Measurements from ENCODE around the gene PLEK. TPM values are rescaled to one million over a fixed set of nuclear protein-coding genes. Genes with fewer than 3 reads are reported as not detected.

The PLEK gene
- total RNA-seq, 4 donors from 2014 or later = 5.0 to 33.0 (median 6.8) TPM

GRCh38 chr2:68425503-68425902, 60.4 kb downstream of the PLEK start:
- WGBS, 2 donors (ENCODE audit: low coverage in 1 of 2) = 74 to 81% methylated on average over 2 to 3 of the region's 3 CpGs
- no peak for TF ChIP-seq CTCF (IDR thresholded peaks at IDR 0.05)
- TF ChIP-seq EP300 (IDR thresholded peaks at IDR 0.05) = no peak
- no peaks in the 10 kb centered on the region for H3K36me3 ChIP-seq
- peaks cover 0 to 21% (median 0%) of the 10 kb centered on the region in 3 donors for H3K4me1 ChIP-seq
- ATAC-seq = no peak
- no peaks in the 10 kb centered on the region for H3K9me3 ChIP-seq
- H3K27me3 ChIP-seq = no peaks in the 10 kb centered on the region
- H3K27ac ChIP-seq = no peak overlapping the region
- no peak overlapping the region for H3K4me3 ChIP-seq

- Histone ChIP-seq H3K36me3 (no peaks in the 10 kb centered on the region), H3K27ac (no peak overlapping the region), H3K27me3 (no peaks in the 10 kb centered on the region), H3K4me3 (no peak overlapping the region), H3K4me1 (peaks cover 0 to 21% (median 0%) of the 10 kb centered on the region in 3 donors), H3K9me3 (no peaks in the 10 kb centered on the region)
- WGBS, 2 donors (ENCODE audit: low coverage in 1 of 2) = 91 to 92% methylated on average over 1 of the region's 1 CpG
- no peak for TF ChIP-seq CTCF (IDR thresholded peaks at IDR 0.05)
- ATAC-seq = no peak
Measured at GRCh38 chr2:68426446-68426845, 61.4 kb downstream of the PLEK start.

GRCh38 chr2:68426848-68427579, 61.9 kb downstream of the PLEK start:
- Histone ChIP-seq H3K36me3 (no peaks in the 10 kb centered on the region), H3K27ac (no peak overlapping the region), H3K4me1 (peaks cover 0 to 21% (median 0%) of the 10 kb centered on the region in 3 donors), H3K27me3 (no peaks in the 10 kb centered on the region), H3K9me3 (no peaks in the 10 kb centered on the region), H3K4me3 (no peak overlapping the region)
- ATAC-seq = no peak
- 73 to 74% methylated on average over 8 of the region's 10 CpGs for WGBS, 2 donors (ENCODE audit: low coverage in 1 of 2)
- TF ChIP-seq EP300 (IDR thresholded peaks at IDR 0.05) = no peak
- no peak for TF ChIP-seq POLR2A (IDR thresholded peaks at IDR 0.05)
- TF ChIP-seq POLR2AphosphoS5 (IDR thresholded peaks at IDR 0.05) = no peak
- TF ChIP-seq CTCF (IDR thresholded peaks at IDR 0.05) = no peak

GRCh38 chr2:68428126-68428525, 63.0 kb downstream of the PLEK start:
- no peak for ATAC-seq
- WGBS, 2 donors (ENCODE audit: low coverage in 1 of 2) = 21% methylated on average over 4 of the region's 4 CpGs; no CpG with 5 or more reads in 1 of the 2 donors

More at GRCh38 chr2:68428126-68428525, 63.0 kb downstream of the PLEK start:
- Histone ChIP-seq H3K36me3 (no peaks in the 10 kb centered on the region), H3K27me3 (no peaks in the 10 kb centered on the region), H3K4me1 (peaks cover 0 to 21% (median 0%) of the 10 kb centered on the region in 3 donors), H3K9me3 (no peaks in the 10 kb centered on the region), H3K4me3 (no peak overlapping the region), H3K27ac (no peak overlapping the region)
- no peak for TF ChIP-seq POLR2A (IDR thresholded peaks at IDR 0.05)
- no peak for TF ChIP-seq EP300 (IDR thresholded peaks at IDR 0.05)
- no peak for TF ChIP-seq CTCF (IDR thresholded peaks at IDR 0.05)
- TF ChIP-seq POLR2AphosphoS5 (IDR thresholded peaks at IDR 0.05) = no peak
